ENCODE results near the gene SYT9.
"Not testable (repeated sequence)": the region's sequence is repeated elsewhere in the genome, so short reads cannot be mapped to it uniquely, and the experiment has no call there.

Gene SYT9

DNA sequence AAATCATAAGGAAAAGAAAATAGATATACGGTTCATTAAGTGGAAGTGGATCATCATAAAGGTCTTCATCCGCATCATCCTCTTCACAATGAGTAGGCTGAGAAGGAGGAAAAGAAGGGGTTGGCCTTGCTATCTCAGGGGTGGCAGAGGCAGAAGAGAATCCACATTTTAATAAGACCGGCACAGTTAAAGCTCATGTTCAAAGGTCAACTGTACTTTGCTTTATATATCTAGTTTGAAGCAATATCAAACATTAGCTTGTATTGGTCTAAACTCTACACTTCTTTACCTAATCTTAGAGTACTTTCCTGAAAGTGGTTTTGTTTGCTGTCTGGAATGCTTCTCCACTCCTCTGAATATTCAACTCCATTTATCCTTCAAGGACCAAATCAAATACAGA, 256.4 kb downstream of the SYT9 start:
- DNase-seq (ENCODE audit: low read depth) = no peak

DNA sequence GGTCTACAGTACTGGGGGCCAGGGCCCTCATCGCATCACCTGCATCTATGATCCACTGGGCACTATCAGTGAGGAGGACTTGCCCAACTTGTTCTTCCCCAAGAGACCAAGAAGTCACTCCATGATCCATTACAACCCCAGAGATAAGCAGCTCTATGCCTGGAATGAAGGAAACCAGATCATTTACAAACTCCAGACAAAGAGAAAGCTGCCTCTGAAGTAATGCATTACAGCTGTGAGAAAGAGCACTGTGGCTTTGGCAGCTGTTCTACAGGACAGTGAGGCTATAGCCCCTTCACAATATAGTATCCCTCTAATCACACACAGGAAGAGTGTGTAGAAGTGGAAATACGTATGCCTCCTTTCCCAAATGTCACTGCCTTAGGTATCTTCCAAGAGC, 258.3 kb downstream of the SYT9 start:
- no peak for DNase-seq (ENCODE audit: low read depth)

DNA sequence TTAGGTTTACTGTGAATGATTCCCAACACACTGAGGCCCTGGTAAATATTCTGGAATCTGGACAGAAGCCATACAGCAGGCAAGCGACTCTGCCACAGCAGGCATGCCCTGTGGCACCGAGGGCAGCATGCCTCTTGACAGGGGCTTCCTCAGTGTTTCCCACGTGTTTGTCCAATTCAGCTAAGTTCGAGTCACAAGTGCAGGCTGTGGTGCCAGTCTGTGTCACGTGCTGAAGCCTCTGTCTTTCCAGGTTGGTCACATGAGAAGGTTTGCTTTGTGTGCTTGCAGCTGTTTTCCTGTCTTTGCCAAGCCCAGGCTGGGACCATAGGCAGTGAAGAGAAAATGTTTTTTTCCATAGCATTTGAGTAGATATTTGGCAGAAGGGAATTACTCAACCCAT, 259.7 kb downstream of the SYT9 start:
- DNase-seq (ENCODE audit: low read depth) = no peak

DNA sequence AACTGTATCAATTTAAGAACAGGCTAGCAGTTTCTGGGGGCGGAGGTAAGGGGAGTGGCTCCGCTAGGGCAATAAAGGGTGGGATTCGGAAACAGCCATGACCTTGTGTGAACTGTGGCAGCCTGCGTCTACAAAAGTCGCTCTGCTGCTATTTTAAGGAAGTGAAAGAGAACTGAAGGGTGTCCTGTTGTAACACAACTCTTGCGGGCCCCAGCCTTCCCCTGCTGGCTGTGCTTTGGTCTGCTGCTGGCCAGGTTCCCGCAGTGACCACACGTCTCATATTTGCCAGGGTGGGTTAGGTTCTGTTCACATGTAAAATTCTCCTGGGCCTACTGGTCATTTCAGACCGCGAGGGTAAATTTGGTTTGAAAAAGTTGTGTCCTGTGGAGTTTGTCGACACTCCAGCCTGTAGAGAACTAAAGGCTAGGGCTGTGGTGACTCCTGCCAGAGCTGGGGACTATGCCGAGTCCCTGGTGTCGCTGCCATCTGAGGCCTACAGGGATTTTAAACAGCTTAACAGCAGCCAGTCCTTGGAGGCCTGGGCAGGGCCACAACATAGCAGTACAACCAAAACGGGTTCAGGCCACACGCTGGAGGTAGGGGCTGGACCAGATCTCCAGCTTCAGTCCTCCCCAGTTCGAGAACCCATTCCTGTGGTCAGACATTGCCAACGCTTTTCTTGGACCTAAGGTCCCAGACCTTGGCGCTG, 261.0 kb downstream of the SYT9 start:
- no peak for DNase-seq (ENCODE audit: low read depth)

DNA sequence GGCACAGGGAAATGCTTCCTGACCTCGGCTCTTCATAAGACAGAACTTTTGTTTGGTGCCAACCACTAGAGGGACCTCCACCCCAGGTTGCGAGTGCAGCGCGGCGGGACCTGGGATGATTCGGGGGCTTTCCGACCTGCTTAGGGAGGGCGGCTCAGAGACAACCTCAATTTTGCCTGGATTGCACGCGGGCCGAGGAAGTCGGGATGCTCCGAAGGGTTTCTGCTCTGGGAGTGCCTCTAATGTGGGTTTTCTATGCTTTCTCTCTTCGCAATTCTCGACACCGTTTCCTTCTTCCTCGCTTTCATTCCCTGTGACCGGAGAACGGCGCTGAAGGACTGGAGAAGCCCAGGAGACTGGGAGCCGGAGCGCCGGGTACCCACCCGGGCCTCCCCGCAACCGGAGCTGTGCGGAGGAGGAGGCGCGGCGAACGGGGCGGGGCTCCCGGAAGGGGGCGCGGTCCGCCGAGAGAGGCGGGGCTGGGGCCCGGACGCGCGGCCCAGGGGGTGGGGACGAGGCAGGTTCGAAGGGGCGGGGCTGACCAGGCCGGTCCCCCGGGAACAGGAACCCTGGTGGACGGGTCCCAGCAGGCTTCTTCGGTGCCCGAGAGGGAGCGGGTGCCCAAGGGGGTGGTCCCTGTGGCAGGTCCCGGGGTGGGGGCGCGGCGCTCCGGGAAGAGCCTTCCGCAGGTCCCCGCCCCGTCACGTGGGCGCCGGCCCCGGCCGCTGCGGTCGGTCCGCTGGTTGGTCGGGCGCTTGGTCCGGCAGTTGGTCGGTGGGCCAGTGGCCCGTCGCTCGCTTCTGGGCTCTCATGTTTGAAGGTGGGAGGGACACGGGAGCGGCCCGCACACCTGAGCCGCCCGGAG, 261.8 kb downstream of the SYT9 start, which contains the start of gene PPFIBP2:
TSS of gene PPFIBP2 (plus strand) at position 766 of the 865 bp plus-strand sequence. CDS start 35,477 bp downstream, outside the sequence.
- DNase-seq (ENCODE audit: low read depth) = peak; percentile 69

DNA sequence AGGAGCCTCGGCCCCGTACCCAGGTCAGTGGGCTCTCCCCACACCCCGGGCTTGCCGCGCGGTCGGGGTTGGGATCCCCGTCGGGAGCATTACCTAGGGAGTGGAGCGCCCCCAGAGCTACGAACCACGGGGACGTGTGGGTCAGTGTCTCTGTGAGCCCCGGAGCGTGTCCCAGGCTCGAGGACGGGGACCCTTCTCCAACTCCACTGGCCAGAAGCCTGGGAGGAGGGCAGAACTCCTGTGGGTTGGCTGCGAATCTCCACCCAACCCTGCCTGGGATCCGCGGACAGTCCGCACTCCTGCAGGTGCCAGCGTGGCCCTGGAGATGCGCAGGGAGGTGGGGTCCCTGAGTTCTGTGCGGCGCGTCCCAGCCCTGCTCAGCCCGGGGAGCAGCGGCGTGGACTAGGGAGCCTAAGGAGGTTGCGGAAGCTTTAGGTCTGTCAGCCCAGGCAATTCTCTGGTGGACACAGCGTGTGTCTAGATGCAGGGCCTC, 262.4 kb downstream of the SYT9 start:
- no peak for DNase-seq (ENCODE audit: low read depth)

DNA sequence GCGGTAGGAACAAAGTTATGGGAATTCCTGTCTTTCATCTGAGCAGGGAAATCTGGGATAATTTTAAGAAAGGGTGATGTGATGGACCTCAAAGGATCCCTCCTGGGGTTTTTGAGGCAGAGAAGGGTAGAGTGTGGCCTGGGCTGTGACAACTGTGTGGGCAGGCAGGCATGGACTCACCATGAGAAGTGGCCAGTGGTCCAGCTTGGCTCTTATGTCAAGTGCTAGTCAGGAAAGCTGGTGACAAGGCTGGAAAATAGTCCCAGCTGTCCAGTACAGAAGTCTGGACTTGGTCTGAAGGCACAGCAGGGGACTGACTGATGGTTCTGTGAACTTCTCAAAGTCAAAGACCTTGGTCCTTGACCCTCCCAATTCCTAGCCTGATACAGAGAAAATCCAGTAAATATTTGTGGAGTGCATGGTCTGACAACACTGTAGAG, 263.8 kb downstream of the SYT9 start:
- no peak for DNase-seq (ENCODE audit: low read depth)

DNA sequence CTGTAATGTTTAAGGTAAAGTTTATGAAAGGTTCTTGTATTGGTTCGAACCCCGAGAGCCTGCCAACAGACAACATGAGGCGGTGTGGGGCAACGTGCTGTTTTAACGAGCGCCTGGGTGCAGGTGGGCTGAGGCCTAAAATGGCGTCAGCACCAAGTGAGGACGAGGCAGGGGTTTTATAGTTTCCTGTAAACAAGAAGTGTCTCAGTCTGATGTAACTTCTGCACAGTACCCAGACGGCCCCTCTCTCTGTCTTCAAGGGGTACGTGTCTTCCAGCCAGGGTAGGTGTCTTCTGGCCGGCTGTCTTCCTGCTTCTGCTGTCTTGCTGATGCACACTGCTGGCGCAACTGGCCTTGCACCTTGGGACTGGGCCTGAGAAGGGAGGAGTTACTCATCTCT, 264.8 kb downstream of the SYT9 start:
- DNase-seq (ENCODE audit: low read depth) = no peak

DNA sequence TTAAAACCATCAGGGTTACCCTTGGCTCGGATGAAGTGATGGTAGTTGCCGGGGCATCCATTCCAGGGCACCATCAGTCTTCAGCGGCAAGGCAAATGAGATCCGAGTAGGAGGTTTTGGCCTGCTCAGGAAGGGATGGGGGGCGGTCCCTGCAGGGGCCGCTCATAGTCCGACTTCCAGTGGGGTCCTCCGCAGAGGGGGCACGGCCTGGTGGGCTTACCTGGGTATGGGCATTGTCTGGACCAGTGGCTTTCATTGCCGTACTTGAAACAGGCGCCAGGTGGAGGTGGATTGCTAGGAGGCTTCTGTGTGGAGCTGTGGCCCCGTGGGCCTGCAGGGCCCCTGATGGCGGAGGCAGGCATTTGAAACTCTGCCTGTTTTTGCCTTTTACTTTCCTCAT, 266.0 kb downstream of the SYT9 start:
- not testable (repeated sequence) for DNase-seq (ENCODE audit: low read depth)

Measured in T-helper 22 cell (primary cell).